Measurements from ENCODE around the gene GAL3ST2. TPM values are rescaled to one million over a fixed set of nuclear protein-coding genes. Genes with fewer than 3 reads are reported as not detected.
A peak's percentile ranks its signal among the peaks of the same experiment; 100 is the strongest.

GAL3ST2 gene
- total RNA-seq, result under 1 TPM; 0.23 to 0.33 TPM
- under 1 TPM in 1 of 2 donors, not detected in 1; 0.03 TPM for polyA plus RNA-seq

DNA sequence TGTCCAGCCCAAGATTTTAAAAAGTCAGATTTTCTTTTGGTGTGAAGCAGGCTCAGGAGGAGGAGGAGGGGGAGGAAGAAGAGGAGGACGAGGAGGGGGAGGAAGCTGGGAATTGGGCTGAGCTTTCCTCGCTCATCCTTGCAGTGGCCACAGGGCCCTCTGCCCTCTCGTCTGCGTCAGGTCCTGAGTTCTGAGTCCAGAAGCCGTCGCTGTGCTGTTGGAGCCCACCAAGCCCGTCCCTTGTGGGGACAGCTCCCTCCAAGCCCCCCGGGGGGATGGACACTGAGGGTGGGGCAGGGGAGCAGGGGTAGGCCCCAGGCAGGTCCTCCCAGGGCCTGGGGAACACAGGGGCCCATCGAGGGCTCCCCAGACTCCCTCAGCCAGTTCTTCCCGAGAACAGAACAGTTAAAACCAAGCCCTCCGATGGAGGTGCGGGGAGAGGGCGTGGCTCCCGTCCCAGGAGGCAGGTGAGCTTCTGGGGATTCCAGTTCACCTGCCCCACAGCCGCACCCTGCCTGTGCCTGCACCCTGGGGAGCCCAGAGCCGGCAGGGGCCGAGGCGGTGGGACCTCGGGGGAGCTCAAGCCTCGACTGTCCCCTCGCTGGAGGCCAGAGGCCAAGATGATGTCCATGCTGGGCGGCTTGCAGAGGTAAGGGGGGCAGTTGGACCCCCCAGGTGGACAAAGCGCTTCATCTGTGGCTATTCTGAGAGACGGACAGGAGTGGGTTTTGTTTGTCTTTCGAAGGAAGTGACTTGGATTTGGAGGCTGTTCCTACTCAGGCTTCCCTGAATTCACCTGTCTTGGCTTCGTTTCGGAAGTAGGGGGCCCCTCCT, at the start of gene GAL3ST2:
Gene GAL3ST2, plus strand, starts transcription at position 487 of the 834 bp plus-strand sequence. Its CDS starts 134 bp downstream, at position 621.
- H3K36me3 ChIP-seq (ENCODE audit: control insufficient read depth in 4 of 4, insufficient read depth in 3 of 4, low read depth in 1 of 4, low read length in 3 of 4), result no peaks in the 10 kb centered on the region
- TF ChIP-seq, protein P1, sequence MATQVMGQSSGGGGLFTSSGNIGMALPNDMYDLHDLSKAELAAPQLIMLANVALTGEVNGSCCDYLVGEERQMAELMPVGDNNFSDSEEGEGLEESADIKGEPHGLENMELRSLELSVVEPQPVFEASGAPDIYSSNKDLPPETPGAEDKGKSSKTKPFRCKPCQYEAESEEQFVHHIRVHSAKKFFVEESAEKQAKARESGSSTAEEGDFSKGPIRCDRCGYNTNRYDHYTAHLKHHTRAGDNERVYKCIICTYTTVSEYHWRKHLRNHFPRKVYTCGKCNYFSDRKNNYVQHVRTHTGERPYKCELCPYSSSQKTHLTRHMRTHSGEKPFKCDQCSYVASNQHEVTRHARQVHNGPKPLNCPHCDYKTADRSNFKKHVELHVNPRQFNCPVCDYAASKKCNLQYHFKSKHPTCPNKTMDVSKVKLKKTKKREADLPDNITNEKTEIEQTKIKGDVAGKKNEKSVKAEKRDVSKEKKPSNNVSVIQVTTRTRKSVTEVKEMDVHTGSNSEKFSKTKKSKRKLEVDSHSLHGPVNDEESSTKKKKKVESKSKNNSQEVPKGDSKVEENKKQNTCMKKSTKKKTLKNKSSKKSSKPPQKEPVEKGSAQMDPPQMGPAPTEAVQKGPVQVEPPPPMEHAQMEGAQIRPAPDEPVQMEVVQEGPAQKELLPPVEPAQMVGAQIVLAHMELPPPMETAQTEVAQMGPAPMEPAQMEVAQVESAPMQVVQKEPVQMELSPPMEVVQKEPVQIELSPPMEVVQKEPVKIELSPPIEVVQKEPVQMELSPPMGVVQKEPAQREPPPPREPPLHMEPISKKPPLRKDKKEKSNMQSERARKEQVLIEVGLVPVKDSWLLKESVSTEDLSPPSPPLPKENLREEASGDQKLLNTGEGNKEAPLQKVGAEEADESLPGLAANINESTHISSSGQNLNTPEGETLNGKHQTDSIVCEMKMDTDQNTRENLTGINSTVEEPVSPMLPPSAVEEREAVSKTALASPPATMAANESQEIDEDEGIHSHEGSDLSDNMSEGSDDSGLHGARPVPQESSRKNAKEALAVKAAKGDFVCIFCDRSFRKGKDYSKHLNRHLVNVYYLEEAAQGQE (IDR thresholded peaks at IDR 0.05), result no peak
- TF ChIP-seq SP1 (IDR thresholded peaks at IDR 0.05) (no peak), EGR1 (IDR thresholded peaks at IDR 0.05; ENCODE audit: low read depth in 2 of 2) (no peak), FOXA2 (IDR thresholded peaks at IDR 0.05) (no peak)
- TF ChIP-seq, protein P2, sequence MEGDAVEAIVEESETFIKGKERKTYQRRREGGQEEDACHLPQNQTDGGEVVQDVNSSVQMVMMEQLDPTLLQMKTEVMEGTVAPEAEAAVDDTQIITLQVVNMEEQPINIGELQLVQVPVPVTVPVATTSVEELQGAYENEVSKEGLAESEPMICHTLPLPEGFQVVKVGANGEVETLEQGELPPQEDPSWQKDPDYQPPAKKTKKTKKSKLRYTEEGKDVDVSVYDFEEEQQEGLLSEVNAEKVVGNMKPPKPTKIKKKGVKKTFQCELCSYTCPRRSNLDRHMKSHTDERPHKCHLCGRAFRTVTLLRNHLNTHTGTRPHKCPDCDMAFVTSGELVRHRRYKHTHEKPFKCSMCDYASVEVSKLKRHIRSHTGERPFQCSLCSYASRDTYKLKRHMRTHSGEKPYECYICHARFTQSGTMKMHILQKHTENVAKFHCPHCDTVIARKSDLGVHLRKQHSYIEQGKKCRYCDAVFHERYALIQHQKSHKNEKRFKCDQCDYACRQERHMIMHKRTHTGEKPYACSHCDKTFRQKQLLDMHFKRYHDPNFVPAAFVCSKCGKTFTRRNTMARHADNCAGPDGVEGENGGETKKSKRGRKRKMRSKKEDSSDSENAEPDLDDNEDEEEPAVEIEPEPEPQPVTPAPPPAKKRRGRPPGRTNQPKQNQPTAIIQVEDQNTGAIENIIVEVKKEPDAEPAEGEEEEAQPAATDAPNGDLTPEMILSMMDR (IDR thresholded peaks at IDR 0.05; ENCODE audit: low read depth, low read length, missing input control), result no peak
- no peak within 1 kb of the TSS for H3K9ac ChIP-seq (ENCODE audit: low read depth in 1 of 2, low read length in 2 of 2)
- no peak within 1 kb of the TSS for H3K27ac ChIP-seq (ENCODE audit: low read depth in 1 of 2, low read length in 2 of 2)
- peaks cover 4 to 37% (median 22%) of the 10 kb centered on the region in 4 donors for H3K4me1 ChIP-seq (ENCODE audit: control insufficient read depth in 4 of 4, insufficient read depth in 4 of 4, low read length in 3 of 4)
- peak; percentile 27 for DNase-seq (ENCODE audit: low spot score)
- no peaks in the 10 kb centered on the region for H3K27me3 ChIP-seq (ENCODE audit: control insufficient read depth in 4 of 4, insufficient read depth in 4 of 4, low read length in 3 of 4)
- 79% methylated on average over 27 of the region's 27 CpGs for WGBS
- no peak within 1 kb of the TSS for H3K4me3 ChIP-seq (ENCODE audit: low read depth in 1 of 3, low read length in 3 of 3)
- H3K9me3 ChIP-seq (ENCODE audit: control insufficient read depth in 4 of 4, low read length in 3 of 4), result no peaks in the 10 kb centered on the region

DNA sequence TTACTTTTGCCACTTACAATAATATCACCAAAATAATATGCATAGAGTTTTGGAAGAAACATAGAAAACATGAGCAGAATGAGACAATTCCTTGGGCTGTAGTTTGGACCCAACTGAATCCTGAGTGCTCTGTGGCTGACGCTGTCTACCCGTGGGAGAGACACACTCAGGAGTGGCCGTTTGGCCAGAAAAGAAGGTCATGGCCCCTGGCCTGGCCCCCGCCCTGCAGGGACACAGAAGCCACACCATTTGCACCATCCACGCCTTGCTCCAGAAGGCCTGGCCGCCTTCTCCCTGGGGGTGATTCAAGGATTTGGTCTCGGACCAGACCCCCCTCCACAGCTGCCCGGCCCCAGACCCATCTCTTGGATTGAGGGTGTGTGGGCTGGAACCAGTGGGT, 48.6 kb upstream of the GAL3ST2 start:
- TF ChIP-seq NR2F2 (IDR thresholded peaks at IDR 0.05) (no peak), HNF4G (IDR thresholded peaks at IDR 0.05) (no peak), SP1 (IDR thresholded peaks at IDR 0.05) (no peak), RXRA (IDR thresholded peaks at IDR 0.05) (no peak), FOXA1 (IDR thresholded peaks at IDR 0.05) (no peak), GABPA (IDR thresholded peaks at IDR 0.05 in 1 of 2, conservative IDR thresholded peaks at IDR 0.05 in 1 of 2) (no peak), EGR1 (IDR thresholded peaks at IDR 0.05; ENCODE audit: low read depth in 2 of 2) (no peak), FOXA2 (IDR thresholded peaks at IDR 0.05) (no peak), TAF1 (conservative IDR thresholded peaks at IDR 0.05) (no peak), YY1 (IDR thresholded peaks at IDR 0.05) (no peak), JUND (IDR thresholded peaks at IDR 0.05) (no peak)
- TF ChIP-seq, protein P3, sequence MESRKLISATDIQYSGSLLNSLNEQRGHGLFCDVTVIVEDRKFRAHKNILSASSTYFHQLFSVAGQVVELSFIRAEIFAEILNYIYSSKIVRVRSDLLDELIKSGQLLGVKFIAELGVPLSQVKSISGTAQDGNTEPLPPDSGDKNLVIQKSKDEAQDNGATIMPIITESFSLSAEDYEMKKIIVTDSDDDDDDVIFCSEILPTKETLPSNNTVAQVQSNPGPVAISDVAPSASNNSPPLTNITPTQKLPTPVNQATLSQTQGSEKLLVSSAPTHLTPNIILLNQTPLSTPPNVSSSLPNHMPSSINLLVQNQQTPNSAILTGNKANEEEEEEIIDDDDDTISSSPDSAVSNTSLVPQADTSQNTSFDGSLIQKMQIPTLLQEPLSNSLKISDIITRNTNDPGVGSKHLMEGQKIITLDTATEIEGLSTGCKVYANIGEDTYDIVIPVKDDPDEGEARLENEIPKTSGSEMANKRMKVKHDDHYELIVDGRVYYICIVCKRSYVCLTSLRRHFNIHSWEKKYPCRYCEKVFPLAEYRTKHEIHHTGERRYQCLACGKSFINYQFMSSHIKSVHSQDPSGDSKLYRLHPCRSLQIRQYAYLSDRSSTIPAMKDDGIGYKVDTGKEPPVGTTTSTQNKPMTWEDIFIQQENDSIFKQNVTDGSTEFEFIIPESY (IDR thresholded peaks at IDR 0.05), result no peak
- TF ChIP-seq, protein P4, sequence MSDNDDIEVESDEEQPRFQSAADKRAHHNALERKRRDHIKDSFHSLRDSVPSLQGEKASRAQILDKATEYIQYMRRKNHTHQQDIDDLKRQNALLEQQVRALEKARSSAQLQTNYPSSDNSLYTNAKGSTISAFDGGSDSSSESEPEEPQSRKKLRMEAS (IDR thresholded peaks at IDR 0.05), result no peak
- TF ChIP-seq, protein P2 (IDR thresholded peaks at IDR 0.05; ENCODE audit: low read depth, low read length, missing input control), result no peak
- TF ChIP-seq, protein P1 (IDR thresholded peaks at IDR 0.05), result no peak
- TF ChIP-seq, protein P5, sequence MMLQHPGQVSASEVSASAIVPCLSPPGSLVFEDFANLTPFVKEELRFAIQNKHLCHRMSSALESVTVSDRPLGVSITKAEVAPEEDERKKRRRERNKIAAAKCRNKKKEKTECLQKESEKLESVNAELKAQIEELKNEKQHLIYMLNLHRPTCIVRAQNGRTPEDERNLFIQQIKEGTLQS (IDR thresholded peaks at IDR 0.05), result no peak
- H3K27me3 ChIP-seq (ENCODE audit: control insufficient read depth in 4 of 4, insufficient read depth in 4 of 4, low read length in 3 of 4), result no peaks in the 10 kb centered on the region
- peaks cover 0 to 14% (median 5%) of the 10 kb centered on the region in 4 donors for H3K36me3 ChIP-seq (ENCODE audit: control insufficient read depth in 4 of 4, insufficient read depth in 3 of 4, low read depth in 1 of 4, low read length in 3 of 4)
- H3K4me3 ChIP-seq (ENCODE audit: low read depth in 1 of 3, low read length in 3 of 3), result no peak overlapping the region
- H3K27ac ChIP-seq (ENCODE audit: low read depth in 1 of 2, low read length in 2 of 2), result no peak overlapping the region
- peaks cover 0 to 2% (median 0%) of the 10 kb centered on the region in 4 donors for H3K4me1 ChIP-seq (ENCODE audit: control insufficient read depth in 4 of 4, insufficient read depth in 4 of 4, low read length in 3 of 4)
- DNase-seq (ENCODE audit: low spot score), result no peak
- 83% methylated on average over 8 of the region's 8 CpGs for WGBS
- H3K9me3 ChIP-seq (ENCODE audit: control insufficient read depth in 4 of 4, low read length in 3 of 4), result peaks cover 0 to 6% (median 1%) of the 10 kb centered on the region in 4 donors
- no peak overlapping the region for H3K9ac ChIP-seq (ENCODE audit: low read depth in 1 of 2, low read length in 2 of 2)
